ENCODE measurements around the gene PARD6G. TPM values are rescaled to one million over a fixed set of nuclear protein-coding genes. Genes with fewer than 3 reads are reported as not detected.

PARD6G gene
- total RNA-seq, 6 experiments from 2014 or later, result 0.34 to 0.66 (median 0.50) TPM

DNA sequence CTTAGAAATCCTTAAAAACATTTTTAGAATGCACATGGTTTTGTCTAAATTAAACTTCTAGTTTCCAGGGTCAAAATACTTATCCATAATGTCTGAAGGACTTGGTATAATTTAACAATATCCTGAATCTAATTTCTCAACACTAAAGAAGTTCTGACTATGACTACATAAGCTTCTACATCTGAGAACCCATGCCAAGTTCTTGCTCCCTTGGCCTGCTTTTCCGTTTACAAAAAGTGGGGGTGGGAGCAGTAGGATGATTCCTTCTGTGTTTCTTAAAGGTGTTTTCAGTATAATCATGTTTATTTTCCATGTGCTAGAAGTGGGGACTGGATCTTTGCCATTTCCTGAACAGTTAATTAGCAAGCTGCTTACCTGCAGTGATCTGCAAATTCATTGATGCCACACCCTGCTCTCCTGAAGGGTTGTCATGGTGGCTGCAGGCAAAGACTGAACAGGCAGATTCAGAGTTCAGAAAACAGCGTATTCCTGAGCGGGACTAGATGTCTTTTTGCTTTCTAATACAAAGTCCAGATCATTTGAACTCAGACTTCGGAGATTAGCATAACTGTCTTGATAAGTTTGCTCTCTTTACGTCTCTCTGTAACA is 102.0 kb downstream of the PARD6G start:
- peaks cover 5% of the 10 kb centered on the region for H3K36me3 Mint-ChIP-seq (ENCODE audit: low read depth)
- no peak overlapping the region for H3K27ac Mint-ChIP-seq
- H3K9me3 Mint-ChIP-seq, result no peaks in the 10 kb centered on the region
- no peaks in the 10 kb centered on the region; the same call in 1 of the 2 replicates for H3K27me3 Mint-ChIP-seq (ENCODE audit: insufficient read depth)
- H3K4me3 Mint-ChIP-seq, result no peak overlapping the region
- no peak for TF ChIP-seq CTCF (IDR thresholded peaks at IDR 0.05)
- H3K4me1 Mint-ChIP-seq (ENCODE audit: low read depth), result peaks cover 66% of the 10 kb centered on the region
- no peak for DNase-seq

DNA sequence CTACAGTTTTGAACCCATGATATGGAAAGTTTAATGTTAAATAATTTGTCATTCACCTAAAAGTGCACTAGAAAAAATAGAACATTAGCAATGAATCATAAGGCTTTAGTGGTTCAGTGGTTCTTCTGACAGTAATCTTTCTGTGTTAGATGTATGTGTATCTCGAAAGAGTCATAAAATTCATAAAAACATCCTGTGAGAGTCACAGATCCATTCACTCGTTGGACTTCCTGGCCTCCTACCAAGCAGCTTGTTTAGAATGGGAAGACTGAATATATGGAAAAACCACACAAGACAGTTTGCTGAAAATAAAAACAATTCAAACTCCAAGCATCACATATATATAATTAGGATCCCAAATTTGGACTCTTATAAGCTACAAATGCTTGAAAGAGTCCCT is 103.4 kb downstream of the PARD6G start:
- no peak overlapping the region for H3K4me3 Mint-ChIP-seq
- DNase-seq, result peak; percentile 51
- no peak for TF ChIP-seq CTCF (IDR thresholded peaks at IDR 0.05)
- H3K36me3 Mint-ChIP-seq (ENCODE audit: low read depth), result 0 out of 2 replicates have a peak, but pooled peaks cover 3% of the 10 kb centered on the region
- H3K27ac Mint-ChIP-seq, result peak overlapping the region; percentile 67
- H3K9me3 Mint-ChIP-seq, result no peaks in the 10 kb centered on the region
- no peaks in the 10 kb centered on the region; the same call in 1 of the 2 replicates for H3K27me3 Mint-ChIP-seq (ENCODE audit: insufficient read depth)
- H3K4me1 Mint-ChIP-seq (ENCODE audit: low read depth), result peaks cover 52% of the 10 kb centered on the region

DNA sequence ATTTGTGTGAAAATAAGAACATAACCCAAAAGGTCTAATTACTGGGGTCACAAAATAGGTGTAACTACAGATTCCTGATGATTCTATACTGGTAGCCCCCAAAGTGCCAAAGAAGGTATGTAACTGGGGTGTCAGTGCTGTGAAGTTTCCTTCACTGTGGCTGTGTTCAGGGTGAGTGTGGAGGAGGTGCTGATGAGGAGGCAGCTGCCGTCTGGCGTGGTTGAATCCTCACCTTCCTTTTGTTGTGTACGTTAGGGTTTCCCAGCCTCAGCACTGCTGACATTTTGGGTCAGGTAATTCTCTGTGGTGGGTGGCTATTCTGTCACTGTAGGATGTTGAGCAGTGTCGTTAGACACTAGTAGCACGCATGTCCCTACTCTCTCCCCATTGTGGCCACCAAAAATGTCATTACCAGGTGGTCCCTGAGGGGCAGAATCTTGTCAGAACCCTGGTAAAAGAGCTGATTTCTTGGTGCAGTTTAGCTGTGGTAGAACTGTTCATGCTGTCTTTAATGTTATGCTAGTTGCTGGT is 106.8 kb downstream of the PARD6G start:
- TF ChIP-seq CTCF (IDR thresholded peaks at IDR 0.05), result no peak
- H3K4me1 Mint-ChIP-seq (ENCODE audit: low read depth), result peaks cover 31% of the 10 kb centered on the region
- H3K36me3 Mint-ChIP-seq (ENCODE audit: low read depth), result peaks cover 19% of the 10 kb centered on the region
- H3K27me3 Mint-ChIP-seq (ENCODE audit: insufficient read depth), result no peaks in the 10 kb centered on the region
- H3K27ac Mint-ChIP-seq, result no peak overlapping the region
- DNase-seq, result no peak
- no peaks in the 10 kb centered on the region for H3K9me3 Mint-ChIP-seq
- H3K4me3 Mint-ChIP-seq, result no peak overlapping the region

DNA sequence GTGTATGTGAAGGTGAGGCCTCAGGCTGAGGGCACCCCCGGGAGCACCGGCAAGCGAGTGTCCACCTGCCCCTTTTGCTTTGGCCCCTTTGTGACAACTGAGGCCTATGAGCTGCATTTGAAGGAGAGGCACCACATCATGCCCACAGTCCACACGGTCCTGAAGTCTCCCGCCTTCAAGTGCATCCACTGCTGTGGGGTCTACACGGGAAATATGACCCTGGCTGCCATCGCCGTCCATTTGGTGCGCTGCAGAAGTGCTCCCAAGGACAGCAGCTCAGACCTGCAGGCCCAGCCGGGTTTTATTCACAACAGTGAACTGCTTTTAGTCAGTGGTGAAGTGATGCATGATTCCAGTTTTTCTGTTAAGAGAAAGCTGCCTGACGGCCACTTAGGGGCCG is 109.3 kb downstream of the PARD6G start:
- no peak for DNase-seq
- no peak overlapping the region for H3K4me3 Mint-ChIP-seq
- TF ChIP-seq CTCF (IDR thresholded peaks at IDR 0.05), result no peak
- no peaks in the 10 kb centered on the region for H3K9me3 Mint-ChIP-seq
- peaks cover 7% of the 10 kb centered on the region for H3K4me1 Mint-ChIP-seq (ENCODE audit: low read depth)
- no peak overlapping the region for H3K27ac Mint-ChIP-seq
- H3K27me3 Mint-ChIP-seq (ENCODE audit: insufficient read depth), result no peaks in the 10 kb centered on the region
- peaks cover 37% of the 10 kb centered on the region for H3K36me3 Mint-ChIP-seq (ENCODE audit: low read depth)

DNA sequence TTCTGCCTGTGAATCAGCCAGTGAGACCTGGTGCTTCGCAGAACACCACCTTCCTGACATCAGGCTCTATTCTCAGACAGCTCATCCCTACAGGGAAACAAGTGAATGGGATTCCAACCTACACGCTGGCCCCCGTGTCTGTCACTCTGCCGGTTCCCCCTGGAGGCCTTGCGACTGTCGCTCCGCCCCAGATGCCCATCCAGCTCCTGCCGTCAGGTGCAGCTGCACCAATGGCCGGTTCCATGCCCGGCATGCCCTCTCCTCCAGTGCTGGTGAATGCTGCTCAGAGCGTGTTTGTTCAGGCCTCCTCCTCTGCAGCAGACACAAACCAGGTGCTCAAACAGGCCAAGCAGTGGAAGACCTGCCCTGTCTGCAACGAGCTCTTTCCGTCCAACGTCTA is 110.2 kb downstream of the PARD6G start:
- no peak for DNase-seq
- no peak for TF ChIP-seq CTCF (IDR thresholded peaks at IDR 0.05)
- H3K9me3 Mint-ChIP-seq, result no peaks in the 10 kb centered on the region
- no peak overlapping the region for H3K27ac Mint-ChIP-seq
- H3K27me3 Mint-ChIP-seq (ENCODE audit: insufficient read depth), result no peaks in the 10 kb centered on the region
- peaks cover 39% of the 10 kb centered on the region for H3K36me3 Mint-ChIP-seq (ENCODE audit: low read depth)
- no peak overlapping the region for H3K4me3 Mint-ChIP-seq
- no peaks in the 10 kb centered on the region for H3K4me1 Mint-ChIP-seq (ENCODE audit: low read depth)
